Endothelial cell (in vitro differentiated cells): ENCODE results near the gene E4F1. TPM values are rescaled to one million over a fixed set of nuclear protein-coding genes. Genes with fewer than 3 reads are reported as not detected.

ENCODE experiments used
- DNase-seq: peaks from one replicate; pipeline ENCODE4 v3.0.0; 2021; ENCODE audit warnings: low spot score
- H3K27ac Mint-ChIP-seq: one replicate; pipeline ENCODE4 v1.8.0; 2021; ENCODE audit warnings: mixed read lengths, inconsistent platforms; ENCODE audit not compliant: unreplicated experiment
- H3K27me3 Mint-ChIP-seq: one replicate; pipeline ENCODE4 v1.8.0; 2021; ENCODE audit warnings: mild to moderate bottlenecking, moderate library complexity, mixed read lengths, inconsistent platforms; ENCODE audit not compliant: unreplicated experiment
- H3K36me3 Mint-ChIP-seq: one replicate; pipeline ENCODE4 v1.8.0; 2021; ENCODE audit warnings: mild to moderate bottlenecking, low read depth, mixed read lengths, inconsistent platforms; ENCODE audit not compliant: unreplicated experiment
- H3K4me1 Mint-ChIP-seq: one replicate; pipeline ENCODE4 v1.8.0; 2021; ENCODE audit warnings: mild to moderate bottlenecking, mixed read lengths, inconsistent platforms; ENCODE audit not compliant: unreplicated experiment
- H3K4me3 Mint-ChIP-seq: one replicate; pipeline ENCODE4 v1.8.0; 2021; ENCODE audit warnings: mild to moderate bottlenecking, mixed read lengths, inconsistent platforms; ENCODE audit not compliant: unreplicated experiment
- H3K9me3 Mint-ChIP-seq: one replicate; pipeline ENCODE4 v1.8.0; 2021; ENCODE audit warnings: mixed read lengths, inconsistent platforms; ENCODE audit not compliant: unreplicated experiment
- total RNA-seq: library from RNA; stranded (reverse); fragmentation: NEBNext Ultra II Directional; extraction: Animal tissue kit (Norgen Biotek cat#: 25700); gene quantifications from one replicate; pipeline ENCODE4 v1.2.1, GENCODE V29; 2021; ENCODE audit not compliant: unreplicated experiment
- TF ChIP-seq, protein P1 (sequence below): fragments of 200-600 bp; sonication (generic); IDR thresholded peaks from one replicate; pipeline ENCODE4 v1.5.0; 2021; ENCODE audit warnings: antibody characterized with exemption; ENCODE audit not compliant: unreplicated experiment

Gene E4F1
- total RNA-seq, 1 donor from 2014 or later, result 35.9 TPM

GRCh38 chr16:2184962-2185361 lies 38.4 kb upstream of the E4F1 start:
- DNase-seq, result no peak
- Mint-ChIP-seq H3K36me3 (peaks cover 5% of the 10 kb centered on the region), H3K4me1 (no peaks in the 10 kb centered on the region), H3K9me3 (no peaks in the 10 kb centered on the region), H3K4me3 (no peak overlapping the region), H3K27me3 (peaks cover 17% of the 10 kb centered on the region), H3K27ac (no peak overlapping the region)
- TF ChIP-seq, protein P1, sequence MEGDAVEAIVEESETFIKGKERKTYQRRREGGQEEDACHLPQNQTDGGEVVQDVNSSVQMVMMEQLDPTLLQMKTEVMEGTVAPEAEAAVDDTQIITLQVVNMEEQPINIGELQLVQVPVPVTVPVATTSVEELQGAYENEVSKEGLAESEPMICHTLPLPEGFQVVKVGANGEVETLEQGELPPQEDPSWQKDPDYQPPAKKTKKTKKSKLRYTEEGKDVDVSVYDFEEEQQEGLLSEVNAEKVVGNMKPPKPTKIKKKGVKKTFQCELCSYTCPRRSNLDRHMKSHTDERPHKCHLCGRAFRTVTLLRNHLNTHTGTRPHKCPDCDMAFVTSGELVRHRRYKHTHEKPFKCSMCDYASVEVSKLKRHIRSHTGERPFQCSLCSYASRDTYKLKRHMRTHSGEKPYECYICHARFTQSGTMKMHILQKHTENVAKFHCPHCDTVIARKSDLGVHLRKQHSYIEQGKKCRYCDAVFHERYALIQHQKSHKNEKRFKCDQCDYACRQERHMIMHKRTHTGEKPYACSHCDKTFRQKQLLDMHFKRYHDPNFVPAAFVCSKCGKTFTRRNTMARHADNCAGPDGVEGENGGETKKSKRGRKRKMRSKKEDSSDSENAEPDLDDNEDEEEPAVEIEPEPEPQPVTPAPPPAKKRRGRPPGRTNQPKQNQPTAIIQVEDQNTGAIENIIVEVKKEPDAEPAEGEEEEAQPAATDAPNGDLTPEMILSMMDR, result no peak

DNA sequence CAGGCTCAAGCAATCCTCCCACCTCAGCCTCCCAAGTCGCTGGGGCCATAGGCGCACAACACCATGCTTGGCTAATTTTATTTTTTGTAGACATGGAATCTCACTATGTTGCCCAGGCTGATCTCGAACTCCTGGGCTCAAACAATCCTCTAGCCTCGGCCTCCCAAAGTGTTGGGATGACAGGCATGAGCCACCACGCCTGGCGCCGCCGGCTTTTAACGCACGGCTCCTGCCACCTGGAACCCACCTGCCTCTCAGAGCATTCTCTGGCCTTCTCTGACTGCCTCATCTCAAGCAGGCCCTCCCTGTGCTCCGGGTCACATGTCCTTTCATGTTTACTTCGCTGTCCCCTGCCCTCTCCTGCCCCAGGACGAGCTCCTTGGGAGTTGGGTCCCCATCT lies 37.3 kb upstream of the E4F1 start:
- Mint-ChIP-seq H3K4me3 (no peak overlapping the region), H3K27me3 (peaks cover 18% of the 10 kb centered on the region), H3K36me3 (peaks cover 5% of the 10 kb centered on the region), H3K27ac (no peak overlapping the region), H3K9me3 (no peaks in the 10 kb centered on the region), H3K4me1 (no peaks in the 10 kb centered on the region)
- no peak for DNase-seq
- TF ChIP-seq, protein P1, result no peak

- Mint-ChIP-seq H3K27me3 (peaks cover 19% of the 10 kb centered on the region), H3K36me3 (peaks cover 5% of the 10 kb centered on the region), H3K9me3 (no peaks in the 10 kb centered on the region), H3K27ac (no peak overlapping the region), H3K4me1 (no peaks in the 10 kb centered on the region), H3K4me3 (no peak overlapping the region)
- TF ChIP-seq, protein P1, result no peak
- DNase-seq, result no peak
Observed at GRCh38 chr16:2186505-2186904, 36.9 kb upstream of the E4F1 start.

DNA sequence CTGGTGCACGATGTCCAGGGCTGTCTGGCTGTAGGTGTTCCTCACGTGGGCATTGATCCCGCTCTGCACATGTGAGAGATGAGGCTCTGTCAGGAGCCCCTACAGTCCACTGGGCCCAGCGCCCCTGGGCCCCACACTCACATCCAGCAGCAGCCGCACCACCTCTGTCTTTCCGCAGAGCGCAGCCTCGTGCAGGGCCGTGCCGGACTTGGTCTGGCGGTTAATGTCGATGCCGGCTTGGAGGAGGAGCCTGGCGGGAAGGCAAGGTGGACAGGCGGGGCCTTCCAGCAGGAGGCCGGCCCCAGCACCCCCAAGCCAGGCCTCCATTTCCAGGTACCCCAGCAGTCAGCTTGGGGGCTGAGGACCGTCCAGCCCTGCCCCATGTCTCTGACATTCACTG lies 36.2 kb upstream of the E4F1 start:
- TF ChIP-seq, protein P1, result no peak
- peaks cover 3% of the 10 kb centered on the region for H3K36me3 Mint-ChIP-seq
- H3K9me3 Mint-ChIP-seq, result no peaks in the 10 kb centered on the region
- no peak for DNase-seq
- peaks cover 19% of the 10 kb centered on the region for H3K27me3 Mint-ChIP-seq
- no peak overlapping the region for H3K4me3 Mint-ChIP-seq
- H3K4me1 Mint-ChIP-seq, result no peaks in the 10 kb centered on the region
- no peak overlapping the region for H3K27ac Mint-ChIP-seq

GRCh38 chr16:2188395-2188794 lies 35.0 kb upstream of the E4F1 start:
- no peak overlapping the region for H3K4me3 Mint-ChIP-seq
- H3K27me3 Mint-ChIP-seq, result peaks cover 16% of the 10 kb centered on the region

More at GRCh38 chr16:2188395-2188794, 35.0 kb upstream of the E4F1 start:
- DNase-seq, result no peak
- Mint-ChIP-seq H3K27ac (no peak overlapping the region), H3K9me3 (no peaks in the 10 kb centered on the region), H3K4me1 (no peaks in the 10 kb centered on the region), H3K36me3 (no peaks in the 10 kb centered on the region)
- TF ChIP-seq, protein P1, result no peak
